HUDEP-2 (cell line): ENCODE data around the gene CLSTN2.
A peak's percentile ranks its signal among the peaks of the same experiment; 100 is the strongest.

ENCODE experiments used
- DNase-seq, 76 experiments: peaks; one replicate each; lab custom pipeline; 2025; ENCODE audit not compliant: unreplicated experiment in 76 of 76; lab: John Stamatoyannopoulos, UW

CLSTN2 gene

DNA sequence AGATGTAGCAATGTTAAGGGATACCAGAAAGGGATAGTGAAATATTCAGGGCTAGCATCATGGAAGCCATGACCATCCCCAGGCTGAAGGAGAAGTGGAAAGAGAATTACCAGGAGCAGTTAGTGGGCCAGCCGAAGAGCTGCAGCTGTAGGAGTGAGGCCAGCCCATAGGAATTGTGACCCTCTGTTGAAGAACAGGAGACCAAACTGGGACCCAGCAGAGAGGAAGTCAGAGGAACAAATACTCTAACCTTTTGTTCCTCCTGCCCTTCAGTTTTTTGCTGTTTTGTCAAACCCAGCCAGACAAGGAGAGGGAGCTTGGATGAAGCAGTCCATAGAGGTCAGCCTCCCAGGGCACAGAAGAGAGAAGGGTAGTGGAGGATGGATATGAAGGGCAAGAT lies 115.4 kb downstream of the CLSTN2 start:
- no peak for DNase-seq

- peak in 7 of 76 experiments; percentile 1 to 17 (median 2) for DNase-seq
Observed at GRCh38 chr3:140051019-140051957, 116.3 kb downstream of the CLSTN2 start.

DNA sequence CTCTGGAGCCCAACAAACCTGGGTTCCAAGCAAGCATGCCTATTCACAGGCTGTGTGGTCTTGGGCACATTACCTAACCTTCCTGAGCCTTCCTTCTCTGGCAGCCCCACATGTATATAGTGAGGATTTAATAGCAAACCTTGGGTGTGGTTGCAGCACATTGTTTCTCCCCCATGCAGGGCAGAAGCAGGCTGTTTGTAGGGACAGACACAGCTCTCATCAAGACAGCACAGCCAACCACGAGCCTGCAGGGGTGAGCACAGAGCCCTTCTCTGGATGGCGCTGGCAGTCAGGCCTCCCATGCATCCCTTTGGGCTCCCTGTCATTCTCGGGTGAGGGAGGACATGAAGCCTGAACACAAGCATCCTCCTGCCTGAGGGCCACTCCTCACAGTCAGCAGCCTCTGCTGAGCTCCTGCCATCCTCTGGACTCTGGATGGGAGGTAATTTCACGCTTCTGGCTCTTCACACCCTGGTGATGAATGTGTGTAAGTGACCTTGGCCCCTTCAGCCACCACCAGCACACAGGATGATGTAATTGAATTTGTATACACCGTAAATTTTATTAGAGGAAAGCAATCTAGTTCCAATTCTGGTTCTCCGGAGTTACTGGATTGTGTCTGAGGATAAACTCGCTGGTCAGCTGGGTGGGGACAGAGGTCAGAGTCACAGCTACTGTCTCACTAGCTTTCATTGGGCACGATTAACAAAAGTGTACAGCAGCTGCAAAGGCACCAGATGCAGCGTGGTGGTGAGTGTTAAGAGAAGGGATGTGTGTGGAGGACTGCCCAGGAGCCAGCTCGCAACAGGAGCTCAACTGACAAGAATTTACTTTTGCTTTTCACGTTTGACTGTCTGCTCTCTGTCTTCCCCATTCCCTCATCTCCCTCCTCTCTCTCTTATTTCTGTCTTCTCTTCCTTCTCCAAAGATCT lies 118.1 kb downstream of the CLSTN2 start:
- no peak for DNase-seq

DNA sequence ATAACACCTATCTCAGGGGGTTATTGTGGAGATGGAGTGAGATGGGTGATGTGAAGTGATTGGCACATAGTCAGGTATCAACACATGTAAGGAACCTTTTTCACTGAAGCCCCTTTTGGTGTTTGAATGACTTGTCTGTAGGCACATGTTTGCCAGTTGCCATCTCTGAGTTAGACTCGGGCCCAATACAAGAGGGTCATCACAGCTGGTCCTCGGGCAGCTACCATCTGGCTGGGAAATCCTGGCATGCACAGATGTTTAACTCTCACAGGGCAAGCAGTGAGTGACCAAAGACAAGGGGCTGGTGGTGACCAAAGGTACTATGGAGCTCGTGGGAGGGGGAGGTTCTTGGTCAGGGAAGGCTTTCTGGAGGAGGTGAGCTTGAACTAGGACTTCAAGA lies 118.8 kb downstream of the CLSTN2 start:
- DNase-seq = no peak

DNA sequence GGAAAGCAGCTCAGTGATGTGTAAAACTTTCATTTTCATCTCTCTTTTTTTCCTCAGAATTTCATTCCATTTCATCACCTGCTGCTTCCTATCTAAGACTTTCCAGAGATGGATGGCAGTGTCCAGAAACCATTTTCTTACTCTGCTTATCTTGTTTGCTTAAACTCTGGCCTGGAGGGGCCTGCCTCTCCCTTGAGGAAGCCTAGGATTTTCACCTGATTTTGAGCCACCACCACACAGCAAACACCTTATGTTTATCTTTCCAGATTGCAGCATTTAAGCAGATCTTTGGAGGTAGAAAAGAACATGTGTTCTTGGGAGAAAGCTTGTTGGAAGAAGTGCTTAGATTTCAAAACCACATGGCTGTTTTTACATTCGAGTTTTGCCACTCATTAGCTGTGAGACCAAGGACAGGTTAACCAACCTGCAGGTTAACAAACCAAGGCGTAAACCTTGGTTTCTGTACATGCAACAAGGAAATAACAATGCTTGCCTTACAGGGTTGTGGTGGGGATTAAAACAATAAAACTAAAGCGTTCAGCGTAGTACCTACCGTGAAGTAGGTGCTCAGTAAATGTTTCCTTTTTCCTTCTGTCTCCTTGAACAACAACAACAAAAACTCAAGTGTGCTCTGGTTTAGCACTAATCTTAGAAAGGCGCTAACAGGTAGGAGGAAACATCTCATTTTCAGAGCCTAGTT lies 120.3 kb downstream of the CLSTN2 start:
- DNase-seq = no peak

DNA sequence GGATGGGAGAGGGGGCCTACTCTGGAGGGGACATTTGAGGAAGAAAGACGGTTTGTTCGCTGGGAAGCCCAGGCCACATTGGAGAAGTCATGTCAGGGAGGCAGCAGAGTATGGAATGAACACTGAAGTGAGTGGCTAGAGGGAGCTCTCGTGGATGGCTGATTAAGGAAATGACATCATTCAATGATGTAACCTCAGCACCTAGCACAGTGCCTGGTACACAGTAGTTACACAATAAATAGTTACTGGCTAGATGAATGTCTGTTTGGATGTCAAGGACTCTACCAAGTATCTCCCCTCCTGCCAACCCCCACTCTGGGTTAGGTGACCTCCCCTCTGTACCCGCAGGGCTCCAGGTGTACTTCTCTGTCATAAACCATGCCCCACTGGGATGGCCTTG lies 121.1 kb downstream of the CLSTN2 start:
- DNase-seq = no peak

GRCh38 chr3:140061211-140061610 lies 126.2 kb downstream of the CLSTN2 start:
- no peak for DNase-seq

GRCh38 chr3:140062461-140062860 lies 127.5 kb downstream of the CLSTN2 start:
- DNase-seq = no peak

DNA sequence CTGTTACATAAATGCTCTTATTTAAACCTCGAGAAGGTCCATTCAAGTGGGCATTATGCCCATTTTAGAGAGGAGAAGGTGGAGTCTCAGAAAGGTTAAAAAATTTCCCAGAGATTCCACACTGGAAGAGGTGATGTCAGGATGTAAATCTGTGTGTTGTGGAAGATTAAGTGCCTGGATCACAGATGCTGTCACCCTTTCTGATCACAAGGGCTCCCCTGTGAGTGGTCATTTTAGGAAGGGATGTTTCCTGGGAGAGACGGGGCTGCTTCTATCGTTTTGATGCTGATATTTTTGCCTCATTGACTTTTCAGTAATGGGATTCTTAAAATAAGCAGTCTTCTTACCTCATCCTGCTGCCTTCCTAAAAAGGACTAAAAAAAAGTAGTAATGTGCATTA lies 132.5 kb downstream of the CLSTN2 start:
- no peak for DNase-seq

GRCh38 chr3:140068494-140069017 lies 133.6 kb downstream of the CLSTN2 start:
- no peak for DNase-seq

- DNase-seq = no peak
Observed at GRCh38 chr3:140073278-140074045, 138.5 kb downstream of the CLSTN2 start.

DNA sequence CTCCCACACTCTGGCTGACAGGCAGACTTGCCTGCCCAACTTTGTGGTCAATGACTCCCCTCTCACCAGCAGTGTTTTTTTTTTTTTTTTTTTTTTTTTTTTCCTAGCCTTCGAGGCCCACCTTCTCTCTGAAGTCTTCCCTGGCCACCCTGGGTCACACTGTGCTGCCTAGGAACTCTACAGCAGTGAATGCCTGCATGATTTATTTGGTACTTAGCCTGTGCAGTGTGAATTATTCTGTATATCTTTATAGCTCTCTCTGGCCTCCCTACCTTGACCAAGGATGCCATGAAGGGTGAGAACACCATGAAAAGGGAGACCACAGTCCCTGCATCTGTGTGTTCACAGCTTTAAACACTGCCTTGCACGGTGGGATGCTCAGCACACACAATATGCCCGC lies 141.6 kb downstream of the CLSTN2 start:
- DNase-seq = no peak

- DNase-seq = no peak
Observed at GRCh38 chr3:140077406-140077805, 142.4 kb downstream of the CLSTN2 start.

- DNase-seq = no peak
Observed at GRCh38 chr3:140078343-140078742, 143.4 kb downstream of the CLSTN2 start.

DNA sequence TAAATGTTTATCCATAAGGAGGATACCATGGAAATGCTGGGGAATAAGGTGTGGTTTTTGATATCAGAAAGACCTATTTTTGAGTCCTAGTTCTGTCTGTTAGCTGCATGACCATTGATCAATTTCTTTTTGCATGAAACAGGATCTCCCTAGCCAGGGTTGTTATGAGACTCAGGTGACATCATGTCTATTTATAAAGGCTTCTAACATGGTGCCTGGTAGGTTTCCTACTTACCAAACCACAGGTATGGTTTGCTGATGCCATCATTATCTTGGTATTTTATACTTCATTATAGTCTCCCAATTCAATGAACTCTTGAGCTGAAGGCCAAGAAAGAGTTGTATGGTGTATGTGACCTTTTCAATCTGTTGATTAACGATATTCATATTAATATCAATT lies 144.0 kb downstream of the CLSTN2 start:
- DNase-seq = no peak

DNA sequence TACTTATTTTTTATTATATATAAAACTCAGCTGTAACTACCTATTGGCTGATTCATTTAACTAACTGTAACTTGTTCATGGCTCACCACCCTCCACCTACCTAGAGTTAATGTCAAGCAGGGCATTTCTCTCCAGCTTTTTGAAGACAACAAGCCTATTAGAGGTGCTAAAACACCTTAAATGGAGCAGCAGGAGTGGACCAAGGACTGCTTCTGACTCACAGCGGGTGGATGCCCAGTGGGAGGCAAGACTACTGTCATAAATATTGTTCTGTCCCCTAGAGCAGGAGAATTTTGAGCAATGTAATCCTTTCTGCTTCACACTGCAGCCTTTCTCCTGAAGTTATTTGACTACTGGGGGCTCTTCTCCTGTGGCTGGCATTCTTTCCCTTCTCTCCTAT lies 146.9 kb downstream of the CLSTN2 start:
- no peak for DNase-seq

- DNase-seq = no peak
Observed at GRCh38 chr3:140085001-140085400, 150.0 kb downstream of the CLSTN2 start.

- DNase-seq = no peak
Observed at GRCh38 chr3:140086642-140087041, 151.7 kb downstream of the CLSTN2 start.

DNA sequence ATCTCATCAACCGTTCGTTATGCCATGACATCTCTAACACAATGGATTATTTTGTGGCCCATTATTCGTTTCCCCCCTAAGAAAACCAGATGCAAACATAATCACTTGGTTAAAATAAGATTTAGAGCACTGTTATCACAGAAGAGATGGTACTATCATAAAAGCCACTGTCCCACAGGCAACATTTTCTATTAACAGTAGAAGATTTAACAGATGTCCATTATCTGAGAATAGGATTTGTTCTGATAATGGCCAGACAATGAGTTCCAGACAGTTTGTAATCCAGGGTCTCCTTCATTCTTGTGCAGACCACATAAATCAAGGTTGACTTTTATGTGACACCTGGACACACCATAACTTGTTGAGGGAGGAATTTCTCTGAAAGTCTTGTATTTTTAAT lies 153.1 kb downstream of the CLSTN2 start:
- no peak for DNase-seq

DNA sequence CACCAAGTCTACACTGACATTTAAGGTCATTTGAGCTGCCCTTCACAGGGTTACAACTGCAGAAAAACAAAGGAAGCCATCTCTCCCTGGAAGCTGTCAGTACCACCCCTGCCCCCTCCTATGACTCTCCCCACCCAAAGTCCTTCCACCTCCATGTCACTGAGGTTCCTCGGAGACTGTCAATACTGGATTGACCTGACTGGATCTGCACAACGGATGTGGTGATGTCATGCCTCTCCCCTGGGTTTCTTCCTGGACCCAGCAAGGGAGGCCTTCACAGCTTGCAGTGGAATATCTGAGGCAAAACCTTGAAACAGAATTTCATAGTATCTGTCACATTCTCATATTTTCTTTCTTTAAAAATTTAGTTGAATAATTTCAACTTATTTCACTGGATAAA lies 153.5 kb downstream of the CLSTN2 start:
- no peak for DNase-seq
